GM12891 (cell line): Measurements from ENCODE around the gene GNB1.
"Not testable (repeated sequence)": the region's sequence is repeated elsewhere in the genome, so short reads cannot be mapped to it uniquely, and the experiment has no call there.

Experiments used
- DNase-seq: peaks from one replicate; pipeline ENCODE4 v3.0.0; 2011; ENCODE audit warnings: low spot score; ENCODE audit not compliant: insufficient read length
- FAIRE-seq: peaks from 2 replicates; lab custom pipeline; 2011; peaks lifted over from hg19 to GRCh38; lab: Jason Lieb, UNC

Gene GNB1

DNA sequence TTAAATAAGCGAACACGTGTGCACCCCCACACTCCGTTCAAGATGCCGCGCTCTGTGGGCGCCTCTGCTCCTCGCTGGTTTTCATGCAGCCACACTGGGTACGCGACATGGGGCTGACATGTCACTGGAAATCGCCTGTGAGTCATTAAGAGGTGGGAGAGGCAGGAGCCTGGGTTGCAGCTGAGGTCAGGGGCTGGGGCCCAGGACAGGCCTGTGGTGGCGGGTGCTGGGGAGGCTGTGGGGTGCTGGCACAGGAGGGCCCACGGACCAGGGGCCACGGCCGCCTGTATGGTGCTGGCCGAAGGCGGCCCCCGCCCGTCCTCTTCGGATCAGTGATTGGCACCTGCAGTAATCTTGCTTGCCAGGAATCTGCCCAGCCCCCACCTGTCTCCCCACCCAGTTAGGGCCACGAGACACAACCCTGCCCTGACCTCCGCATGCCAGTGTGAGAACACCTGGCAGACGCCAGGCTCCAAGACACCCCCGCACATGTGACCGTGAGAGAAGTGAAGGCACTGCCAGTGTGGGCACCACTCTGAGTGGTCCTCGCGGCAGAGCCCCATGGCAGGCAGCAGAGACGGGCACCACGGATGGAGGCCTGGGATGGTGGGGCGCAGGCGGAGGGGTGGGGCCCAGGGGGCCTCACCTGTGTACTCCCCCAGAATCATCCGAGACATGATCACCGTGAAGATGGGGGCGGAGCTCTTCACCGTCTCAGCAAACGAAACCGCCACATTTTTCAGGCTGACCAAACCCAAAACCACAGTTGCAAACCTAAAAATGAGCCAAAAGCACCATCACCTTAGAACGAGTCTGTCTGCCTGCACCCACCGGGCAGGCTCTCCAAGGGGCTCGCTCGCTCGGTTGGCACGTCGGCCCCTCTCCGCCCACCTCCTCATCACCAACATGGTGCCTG lies 153.0 kb downstream of the GNB1 start:
- peak; percentile 91 for FAIRE-seq
- not testable (repeated sequence) for DNase-seq
